H1 (cell line): ENCODE measurements around the gene CACNB4. TPM values are rescaled to one million over a fixed set of nuclear protein-coding genes. Genes with fewer than 3 reads are reported as not detected.

ENCODE experiments used
- CHD7 ChIP-seq: fragments of 300-600 bp; sonication (generic); IDR thresholded peaks from 2 replicates; pipeline ENCODE4 v1.7.1; 2012; ENCODE audit warnings: low read length, moderate library complexity, mild to moderate bottlenecking, inconsistent platforms; ENCODE audit not compliant: insufficient replicate concordance
- E2F6 ChIP-seq: IDR thresholded peaks from 2 replicates; pipeline ENCODE4 v1.6.1; 2012; ENCODE audit warnings: inconsistent platforms
- KDM5A ChIP-seq: fragments of 200-600 bp; IDR thresholded peaks from 2 replicates; pipeline ENCODE4 v1.7.1; 2012; ENCODE audit warnings: mild to moderate bottlenecking, low read length, inconsistent platforms, mixed read lengths
- SAP30 ChIP-seq: fragments of 300-600 bp; sonication (generic); IDR thresholded peaks from 2 replicates; pipeline ENCODE4 v1.7.1; 2012; ENCODE audit warnings: low read length, moderate library complexity, mild to moderate bottlenecking, inconsistent platforms; ENCODE audit not compliant: insufficient read depth, insufficient replicate concordance
- SIX5 ChIP-seq: IDR thresholded peaks from 2 replicates; pipeline ENCODE4 v1.6.1; 2011; ENCODE audit warnings: mild to moderate bottlenecking, low read depth, low read length
- SUZ12 ChIP-seq: fragments of 200-600 bp; sonication (generic); IDR thresholded peaks from 2 replicates; pipeline ENCODE4 v1.6.1; 2012; ENCODE audit warnings: mild to moderate bottlenecking, inconsistent platforms, low read length, moderate library complexity, mixed read lengths
- polyA plus RNA-seq, 7 experiments: library from polyadenylated mRNA; depleted of rRNA in 3 of 7; stranded (reverse) in 5 of 7; unstranded in 2 of 7; fragments of >200 nt in 5 of 7; fragments of 200-250 nt in 2 of 7; gene quantifications; 1 replicate in 5 of 7; 2 replicates in 1 of 7; 4 replicates in 1 of 7; pipeline versions ENCODE4 v1.2.1 to v1.2.3, GENCODE V29; 2011 to 2013; ENCODE audit warnings: missing spikeins in 2 of 7, mixed read lengths in 2 of 7
- total RNA-seq: library from RNA; stranded (reverse); fragmentation: NEBNext Ultra II Directional; extraction: Animal tissue kit (Norgen Biotek cat#: 25700); gene quantifications from 2 replicates; pipeline ENCODE4 v1.2.1, GENCODE V29; 2021

Gene CACNB4
- total and polyA plus RNA-seq, 2 of the 8 experiments (the other 6 are each of a cell fraction or from before 2014, with no cell fraction given): 2.0 to 4.0 TPM

- TF ChIP-seq CHD7: no peak
- TF ChIP-seq E2F6: no peak
- no peak for TF ChIP-seq KDM5A
- no peak for TF ChIP-seq SAP30
- no peak for TF ChIP-seq SUZ12
- no peak for TF ChIP-seq SIX5
- TF ChIP-seq, all 59 proteins: peak for 0
Measured at GRCh38 chr2:151815821-151816489, 282.9 kb downstream of the CACNB4 start (continued).
